WTC11 (cell line): ENCODE results near the gene GPRIN2.

Source experiments
- CBFB ChIP-seq: sonication (generic); formaldehyde crosslinking; IDR thresholded peaks from 2 replicates; pipeline ENCODE4 v1.8.1; 2022; ENCODE audit warnings: mild to moderate bottlenecking, low read depth, missing genetic modification reagents
- E2F5 ChIP-seq: sonication (generic); formaldehyde crosslinking; IDR thresholded peaks from 2 replicates; pipeline ENCODE4 v1.8.1; 2022; ENCODE audit warnings: mild to moderate bottlenecking, moderate library complexity, missing genetic modification reagents
- SMAD3 ChIP-seq: sonication (generic); formaldehyde crosslinking; IDR thresholded peaks from 2 replicates; pipeline ENCODE4 v1.8.0; 2022; ENCODE audit warnings: missing genetic modification reagents, mild to moderate bottlenecking, borderline replicate concordance
- TEAD1 ChIP-seq: sonication (generic); formaldehyde crosslinking; IDR thresholded peaks from 2 replicates; pipeline ENCODE4 v1.8.0; 2022; ENCODE audit warnings: mild to moderate bottlenecking, missing genetic modification reagents
- USF1 ChIP-seq: sonication (generic); formaldehyde crosslinking; IDR thresholded peaks from 2 replicates; pipeline ENCODE4 v1.8.0; 2022; ENCODE audit warnings: mild to moderate bottlenecking, missing genetic modification reagents
- ZNF138 ChIP-seq: sonication (generic); formaldehyde crosslinking; conservative IDR thresholded peaks from 2 replicates; pipeline ENCODE4 v1.8.1; 2022; ENCODE audit warnings: mild to moderate bottlenecking, moderate library complexity, missing genetic modification reagents
- ZNF232 ChIP-seq: sonication (generic); formaldehyde crosslinking; IDR thresholded peaks from 2 replicates; pipeline ENCODE4 v1.8.0; 2022; ENCODE audit warnings: mild to moderate bottlenecking, missing genetic modification reagents
- TF ChIP-seq, protein P1 (sequence below): fragments of 200-600 bp; IDR thresholded peaks from 2 replicates; pipeline ENCODE4 v1.8.0; 2022; ENCODE audit warnings: antibody characterized with exemption

DNA sequence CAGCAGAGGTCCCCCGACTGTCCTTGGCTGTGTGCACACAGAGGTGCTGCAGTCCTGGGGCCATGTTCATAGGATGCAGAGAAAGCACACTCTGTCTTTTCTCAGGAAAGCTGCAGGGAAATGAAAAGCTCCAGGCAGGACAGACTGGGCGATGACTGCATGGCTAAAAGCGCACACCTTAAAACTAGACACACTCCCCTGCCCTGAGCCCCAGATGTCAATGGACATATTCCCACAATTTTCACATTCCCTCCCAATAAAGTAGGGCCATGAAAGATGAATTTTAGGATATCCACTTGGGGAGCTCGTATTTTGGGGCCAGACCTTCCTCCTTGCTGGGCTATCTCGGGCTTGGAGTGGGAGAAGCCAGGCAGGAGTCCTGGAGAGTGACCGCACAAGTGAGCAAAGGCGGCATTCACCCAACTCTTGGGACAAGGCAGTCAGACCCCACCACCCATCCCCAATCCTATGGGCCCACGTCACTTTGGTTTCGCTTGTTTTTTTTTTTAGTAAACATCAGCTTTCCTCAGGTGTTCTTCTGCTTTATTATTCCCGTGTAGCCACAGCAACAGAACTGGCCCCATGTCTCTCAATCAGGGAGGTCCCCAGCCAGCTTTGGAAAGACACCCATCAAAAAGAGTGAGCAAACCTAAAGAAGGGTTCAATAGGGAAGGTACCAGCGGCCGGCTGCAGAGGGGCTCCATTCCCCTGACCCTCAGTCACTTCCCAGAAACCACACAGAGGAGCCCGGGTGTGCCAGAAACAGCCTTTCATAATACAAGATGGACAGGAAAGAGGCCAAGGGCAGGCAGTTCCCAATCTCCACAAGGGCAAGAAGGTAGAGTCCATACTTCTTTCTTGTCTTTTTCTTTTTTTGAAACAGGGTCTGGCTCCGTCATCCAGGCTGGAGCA is 12.7 kb downstream of the GPRIN2 start:
- TF ChIP-seq SMAD3 (no peak), ZNF138 (CRISPR knock-in tag) (no peak), E2F5 (CRISPR knock-in tag) (no peak), USF1 (CRISPR knock-in tag) (no peak), CBFB (no peak), TEAD1 (CRISPR knock-in tag) (no peak), ZNF232 (CRISPR knock-in tag) (no peak)
- TF ChIP-seq, protein P1, sequence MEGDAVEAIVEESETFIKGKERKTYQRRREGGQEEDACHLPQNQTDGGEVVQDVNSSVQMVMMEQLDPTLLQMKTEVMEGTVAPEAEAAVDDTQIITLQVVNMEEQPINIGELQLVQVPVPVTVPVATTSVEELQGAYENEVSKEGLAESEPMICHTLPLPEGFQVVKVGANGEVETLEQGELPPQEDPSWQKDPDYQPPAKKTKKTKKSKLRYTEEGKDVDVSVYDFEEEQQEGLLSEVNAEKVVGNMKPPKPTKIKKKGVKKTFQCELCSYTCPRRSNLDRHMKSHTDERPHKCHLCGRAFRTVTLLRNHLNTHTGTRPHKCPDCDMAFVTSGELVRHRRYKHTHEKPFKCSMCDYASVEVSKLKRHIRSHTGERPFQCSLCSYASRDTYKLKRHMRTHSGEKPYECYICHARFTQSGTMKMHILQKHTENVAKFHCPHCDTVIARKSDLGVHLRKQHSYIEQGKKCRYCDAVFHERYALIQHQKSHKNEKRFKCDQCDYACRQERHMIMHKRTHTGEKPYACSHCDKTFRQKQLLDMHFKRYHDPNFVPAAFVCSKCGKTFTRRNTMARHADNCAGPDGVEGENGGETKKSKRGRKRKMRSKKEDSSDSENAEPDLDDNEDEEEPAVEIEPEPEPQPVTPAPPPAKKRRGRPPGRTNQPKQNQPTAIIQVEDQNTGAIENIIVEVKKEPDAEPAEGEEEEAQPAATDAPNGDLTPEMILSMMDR: no peak
